T1000 (cell line): ENCODE data around the gene HMCN2.
"Not testable (repeated sequence)": the region's sequence is repeated elsewhere in the genome, so short reads cannot be mapped to it uniquely, and the experiment has no call there.

Source experiments
- DNase-seq: peaks from one replicate; lab custom pipeline; 2025; ENCODE audit warnings: mixed read lengths; lab: John Stamatoyannopoulos, UW

The HMCN2 gene

DNA sequence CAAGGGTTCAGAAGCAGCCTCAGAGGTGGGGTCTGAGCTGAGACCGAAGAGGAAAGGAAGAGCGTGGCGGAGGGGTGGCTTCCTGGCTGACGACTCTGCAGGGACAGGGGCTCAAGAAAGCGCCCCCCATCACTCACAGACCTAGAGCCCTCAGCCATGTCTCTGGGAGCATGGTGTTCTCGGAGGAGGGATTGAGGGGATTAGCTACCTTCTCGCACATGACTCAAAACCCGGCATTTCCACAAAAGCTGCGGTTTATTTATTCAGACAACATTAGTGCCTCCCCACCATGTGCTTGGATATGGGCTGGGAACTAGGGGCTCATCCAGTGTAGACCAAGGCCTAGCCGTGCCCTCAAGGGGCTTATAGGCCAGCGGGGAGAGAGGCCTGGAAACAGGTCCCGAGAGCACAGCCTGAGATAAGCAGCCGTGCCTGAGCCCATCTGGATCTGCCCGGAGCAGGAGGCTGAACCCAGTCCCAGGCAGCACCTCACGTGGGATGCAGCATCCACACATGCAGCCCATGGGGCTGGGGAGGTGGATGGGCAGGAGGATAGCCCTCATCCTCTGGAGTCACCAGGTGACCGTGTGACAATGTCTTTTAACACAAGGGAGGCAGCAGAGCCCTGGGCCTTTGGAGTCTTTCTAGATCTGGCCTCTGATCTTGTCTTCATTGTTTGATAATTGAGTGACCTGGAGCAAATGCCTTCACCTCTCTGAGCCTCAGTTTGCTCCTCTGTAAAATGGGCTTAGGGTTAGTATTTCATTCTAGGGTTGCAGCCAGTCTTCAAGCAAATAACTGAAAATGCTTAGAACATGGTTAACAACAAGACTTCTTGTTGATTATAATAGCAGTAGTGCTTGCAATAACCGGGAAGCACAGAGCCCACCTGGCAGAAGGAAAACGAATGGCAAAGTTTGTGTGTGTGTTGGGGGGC, 878 bp upstream of the HMCN2 start:
- DNase-seq = no peak

DNA sequence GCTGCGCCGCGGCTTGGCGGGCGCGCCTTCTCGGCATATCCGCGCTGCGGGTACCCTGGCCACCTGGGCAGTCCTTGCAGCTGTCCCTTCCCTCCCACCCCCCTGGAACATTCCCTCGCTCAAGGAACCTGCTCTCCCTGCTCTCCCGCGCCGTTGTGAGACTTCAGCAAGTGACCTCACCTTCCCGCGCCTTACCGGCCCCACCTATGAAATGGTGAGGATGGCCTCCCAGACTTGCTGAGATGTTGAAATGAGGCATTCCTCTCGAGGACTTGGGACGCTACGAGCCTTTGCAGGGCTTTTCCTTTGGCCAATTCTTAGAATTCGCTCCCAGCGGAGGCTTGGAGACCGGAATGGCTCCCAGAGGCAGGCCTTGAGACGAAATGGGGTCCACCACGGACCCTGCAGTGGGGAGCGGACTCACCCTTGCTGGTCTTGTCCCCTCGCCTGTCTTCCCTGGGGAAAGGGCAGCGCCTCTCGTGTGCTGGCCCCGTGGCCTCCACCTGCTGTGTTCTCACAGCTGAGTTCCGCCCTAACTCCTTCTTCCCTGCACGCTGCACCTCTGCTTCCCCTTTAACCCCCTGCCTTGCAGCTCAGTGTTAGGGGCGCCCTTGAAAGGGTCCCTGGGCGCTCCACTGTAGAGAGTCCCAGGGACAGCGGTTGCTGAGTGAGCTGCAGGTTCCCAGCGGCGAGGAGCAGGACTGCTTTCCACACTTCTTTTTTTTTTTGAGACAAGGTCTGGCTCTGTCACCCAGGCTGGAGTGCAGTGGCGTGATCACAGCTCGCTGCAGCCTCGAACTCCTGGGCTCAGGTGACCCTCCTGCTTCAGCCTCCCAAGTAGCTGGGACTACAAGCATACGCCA, 907 bp downstream of the HMCN2 start:
- no peak for DNase-seq

DNA sequence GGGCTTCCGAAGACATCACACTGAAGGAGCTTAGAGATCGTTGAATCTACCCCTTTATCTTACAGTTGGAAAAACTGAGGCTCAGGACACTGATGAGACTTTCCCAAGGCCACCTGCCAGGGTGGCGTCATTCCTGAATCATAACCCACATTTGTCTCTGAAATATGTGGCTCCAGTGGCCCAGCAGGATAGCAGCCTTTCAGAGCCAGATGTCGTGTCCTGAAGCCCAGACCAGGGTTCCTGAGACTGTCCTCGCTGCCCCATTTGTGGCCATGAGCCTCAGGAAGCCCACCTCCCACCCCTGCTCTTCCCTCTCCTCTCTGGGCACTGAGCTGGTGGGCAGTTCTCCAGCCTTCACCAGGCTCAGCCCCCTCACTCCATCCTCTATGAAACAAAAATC, 2.4 kb downstream of the HMCN2 start:
- DNase-seq = no peak

DNA sequence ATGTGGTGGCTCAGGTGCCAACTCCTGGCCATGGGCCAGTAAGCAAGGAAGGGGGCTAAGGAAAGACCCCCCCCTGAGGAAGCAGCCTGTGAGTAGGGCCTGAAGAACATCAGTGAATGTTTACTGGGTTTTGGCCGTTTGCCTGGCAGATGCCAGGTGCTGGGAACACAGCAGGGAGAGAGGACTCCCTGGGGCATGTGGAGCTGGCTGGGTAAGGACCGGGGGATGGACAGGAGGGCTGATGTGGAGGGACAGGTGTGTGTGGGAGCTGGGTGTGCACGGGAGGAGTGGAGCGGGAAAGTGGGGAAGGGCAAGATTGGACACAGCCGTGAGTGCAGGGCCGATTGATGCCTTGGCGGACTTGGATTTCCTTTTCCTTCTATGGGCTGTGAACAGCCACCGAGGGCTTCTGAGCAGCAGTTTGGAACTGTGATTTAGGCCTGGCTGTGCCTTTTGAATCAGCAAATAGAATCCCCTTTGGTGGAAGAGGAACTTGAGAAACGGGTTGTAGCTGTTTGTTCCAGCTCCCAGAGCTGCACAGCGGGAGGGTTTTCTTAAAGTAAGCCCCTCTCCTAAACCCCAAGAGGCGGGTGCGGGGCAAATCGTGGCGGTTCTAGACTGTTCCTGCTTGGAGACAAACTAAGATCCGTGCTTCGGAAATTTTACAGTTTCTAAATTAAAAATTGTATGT, 3.1 kb downstream of the HMCN2 start:
- DNase-seq = no peak

GRCh38 chr9:130271473-130271872, 5.9 kb downstream of the HMCN2 start:
- DNase-seq = no peak

GRCh38 chr9:130275156-130275555, 9.6 kb downstream of the HMCN2 start:
- DNase-seq = no peak

GRCh38 chr9:130276121-130276520, 10.6 kb downstream of the HMCN2 start:
- no peak for DNase-seq

- DNase-seq = no peak
Observed at GRCh38 chr9:130276955-130277354, 11.4 kb downstream of the HMCN2 start.

DNA sequence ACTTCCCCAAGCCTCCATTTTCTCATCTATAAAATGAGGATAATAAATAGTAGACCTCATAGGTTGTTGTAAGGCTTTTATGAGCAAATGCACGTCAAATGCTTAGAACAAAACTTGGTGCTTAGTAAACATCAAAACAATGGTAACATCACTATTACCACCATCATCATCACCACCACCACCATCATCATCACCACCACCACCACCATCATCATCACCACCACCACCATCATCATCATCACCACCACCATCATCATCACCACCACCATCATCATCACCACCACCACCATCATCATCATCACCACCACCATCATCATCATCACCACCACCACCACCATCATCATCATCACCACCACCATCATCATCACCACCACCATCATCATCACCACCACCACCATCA, 12.0 kb downstream of the HMCN2 start:
- DNase-seq = not testable (repeated sequence)

DNA sequence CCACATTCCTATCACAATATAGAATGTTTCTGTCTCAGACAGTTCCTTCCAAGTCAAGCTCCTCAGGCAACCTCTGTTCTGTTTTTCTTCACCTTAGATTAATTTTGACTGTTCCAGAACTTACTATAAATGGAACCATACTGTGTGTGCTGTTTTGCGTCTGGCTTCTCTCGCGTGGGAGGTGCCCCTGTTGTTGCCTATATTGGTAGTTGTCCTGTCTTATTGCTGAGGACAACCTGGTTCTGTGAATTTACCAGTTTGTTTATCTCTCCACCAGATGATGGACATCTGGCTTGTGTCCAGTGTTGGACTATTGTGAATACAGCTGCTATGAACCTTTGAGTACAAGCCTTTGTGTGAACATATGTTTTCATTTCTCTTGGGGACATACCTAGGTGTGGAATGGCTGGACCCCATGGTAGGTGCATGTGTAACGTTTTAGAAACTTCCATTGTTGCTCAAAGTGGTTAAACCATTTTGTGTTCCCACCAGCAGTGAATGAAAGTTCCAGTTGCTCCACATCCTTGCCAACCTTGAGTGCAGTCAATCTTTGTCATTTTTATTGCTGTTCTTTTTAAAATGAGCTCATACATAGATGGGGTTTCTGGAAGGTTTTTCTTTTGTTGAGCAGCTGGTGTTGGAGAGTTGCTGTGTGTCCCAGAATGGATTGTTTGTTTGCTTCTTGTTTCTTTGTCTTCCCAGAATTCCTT, 18.1 kb downstream of the HMCN2 start:
- DNase-seq = no peak

DNA sequence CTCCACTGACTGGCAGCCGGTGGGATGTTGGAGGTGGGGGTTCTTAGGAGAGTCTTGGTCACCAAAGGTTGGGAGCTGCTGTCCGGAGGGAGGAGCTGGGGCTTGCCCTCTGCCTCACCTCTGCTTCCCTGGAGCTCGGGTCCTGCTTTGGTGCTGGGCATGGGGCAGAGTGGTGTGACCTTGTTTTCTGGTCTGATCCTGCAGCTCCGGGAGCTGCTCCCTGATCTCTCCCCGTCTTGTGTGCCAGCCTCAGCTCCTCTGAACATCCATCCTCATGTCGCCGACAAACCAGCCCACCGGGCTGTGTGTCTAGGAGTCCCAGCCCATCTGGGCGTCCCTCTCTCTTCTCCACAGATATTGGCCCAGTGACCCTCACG, 18.7 kb downstream of the HMCN2 start:
- no peak for DNase-seq

- DNase-seq = no peak
Observed at GRCh38 chr9:130284690-130285089, 19.1 kb downstream of the HMCN2 start.

GRCh38 chr9:130285271-130285670, 19.7 kb downstream of the HMCN2 start:
- DNase-seq = no peak

DNA sequence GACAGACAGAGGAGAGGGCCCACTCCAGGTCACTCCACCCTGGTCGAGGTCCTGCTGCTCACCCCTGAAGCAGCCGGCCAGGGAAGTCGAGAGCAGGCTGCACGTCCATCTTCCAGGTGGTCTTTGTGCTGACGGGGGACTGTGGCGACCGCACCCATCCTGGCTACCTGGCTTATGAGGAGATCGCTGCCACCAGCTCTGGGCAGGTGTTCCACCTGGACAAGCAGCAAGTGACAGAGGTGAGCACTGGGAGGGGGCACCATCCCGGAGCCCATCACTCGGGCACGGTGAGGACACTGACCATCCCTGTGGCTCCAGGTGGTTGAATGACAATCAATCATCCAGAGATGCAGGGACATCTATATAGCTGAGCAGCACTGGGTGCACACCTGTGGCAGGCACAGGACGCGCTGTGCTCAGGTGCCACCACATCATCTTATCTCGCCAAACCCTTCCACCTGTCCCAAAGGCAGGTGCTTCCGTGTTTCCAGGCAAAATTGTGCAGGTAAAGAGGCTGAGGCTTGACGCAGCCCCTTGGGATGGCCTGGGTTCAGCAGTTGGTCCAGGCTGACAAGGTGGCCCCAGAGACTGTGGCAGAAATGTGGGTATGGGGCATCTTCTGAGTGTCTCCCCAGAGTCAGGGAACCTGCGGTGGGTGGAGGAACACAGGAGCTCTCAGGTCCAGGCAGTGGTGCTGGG, 20.7 kb downstream of the HMCN2 start:
- DNase-seq = no peak

- no peak for DNase-seq
Observed at GRCh38 chr9:130286781-130287428, 21.3 kb downstream of the HMCN2 start.

- no peak for DNase-seq
Observed at GRCh38 chr9:130287736-130288135, 22.2 kb downstream of the HMCN2 start.

DNA sequence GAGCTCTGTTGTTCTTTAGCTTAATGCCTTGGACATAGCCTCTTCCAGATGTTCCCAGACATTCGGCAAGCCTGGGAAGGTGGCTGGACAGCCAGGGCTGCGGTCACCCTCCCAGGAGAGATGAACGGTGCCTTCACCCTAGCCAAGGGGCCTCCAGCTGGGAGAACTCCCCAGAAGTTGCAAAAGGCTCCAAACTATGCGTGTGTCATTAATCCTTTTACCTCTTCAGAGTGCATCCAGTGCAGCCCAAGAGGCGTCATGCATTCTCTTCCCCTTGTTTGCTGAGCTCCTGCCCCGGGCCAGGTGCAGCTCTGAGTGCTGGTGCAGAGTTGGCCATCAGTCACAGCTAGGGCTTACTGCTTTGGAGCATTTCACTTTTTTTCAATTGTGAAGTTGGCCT, 22.8 kb downstream of the HMCN2 start:
- no peak for DNase-seq

DNA sequence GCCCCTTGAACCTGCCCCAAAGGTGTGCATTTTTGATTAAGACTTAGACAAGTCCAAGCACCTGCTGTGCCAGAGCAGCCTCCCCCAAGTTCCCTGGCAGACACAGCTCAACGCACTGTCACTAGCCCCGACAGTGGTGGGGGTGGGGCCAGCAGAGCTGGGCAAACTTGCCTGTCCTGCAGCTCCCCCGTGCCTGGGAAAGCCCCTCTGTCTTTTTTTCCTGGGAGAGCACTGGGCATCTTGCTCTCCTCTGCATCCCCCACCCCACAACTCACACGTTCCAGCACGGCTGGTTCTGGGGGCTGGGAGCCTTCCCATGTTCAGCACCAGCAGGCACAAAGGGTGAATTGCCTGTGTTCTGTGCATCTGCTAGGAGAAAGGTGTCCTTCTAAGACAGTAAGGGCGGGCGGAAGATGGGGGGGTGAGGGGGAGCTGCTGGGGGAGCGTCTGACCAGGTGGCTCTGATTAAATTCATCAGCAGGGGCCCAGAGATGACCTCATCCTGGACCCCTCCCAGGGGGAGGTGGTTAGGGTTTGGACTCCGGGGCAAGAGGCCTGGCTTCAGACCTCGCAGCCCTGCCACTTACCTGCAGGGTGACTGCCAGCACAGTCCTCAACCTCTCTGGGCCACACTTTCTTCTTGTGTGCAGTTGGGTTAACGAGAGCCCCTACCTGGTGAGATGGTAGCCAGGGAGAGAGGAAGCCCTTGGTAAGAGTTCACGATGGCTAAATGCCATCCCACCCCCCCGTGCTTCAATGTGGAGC, 23.5 kb downstream of the HMCN2 start:
- no peak for DNase-seq

GRCh38 chr9:130289711-130290241, 24.2 kb downstream of the HMCN2 start:
- DNase-seq = no peak
